ENCODE measurements around the gene SGO2.

DNA sequence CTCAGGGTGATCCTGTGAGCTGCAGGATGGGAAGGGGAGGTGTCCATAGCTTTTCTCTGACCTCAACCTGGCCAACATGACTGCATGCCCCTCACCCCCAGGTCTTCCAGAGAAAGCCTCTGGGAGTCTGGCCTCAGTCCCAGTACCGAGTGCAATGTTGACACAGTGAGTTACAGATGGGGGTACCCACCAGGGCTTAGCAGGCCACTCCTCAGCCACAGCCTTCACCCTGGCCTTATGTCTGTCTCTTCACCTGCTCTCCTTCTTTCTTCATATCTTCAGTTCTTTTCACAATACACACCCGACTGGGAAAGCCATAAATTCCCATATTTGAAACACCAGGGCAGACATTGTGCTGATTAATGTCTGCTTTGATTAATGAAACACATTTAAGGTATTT lies 93.3 kb downstream of the SGO2 start:
- TF ChIP-seq, protein P1, sequence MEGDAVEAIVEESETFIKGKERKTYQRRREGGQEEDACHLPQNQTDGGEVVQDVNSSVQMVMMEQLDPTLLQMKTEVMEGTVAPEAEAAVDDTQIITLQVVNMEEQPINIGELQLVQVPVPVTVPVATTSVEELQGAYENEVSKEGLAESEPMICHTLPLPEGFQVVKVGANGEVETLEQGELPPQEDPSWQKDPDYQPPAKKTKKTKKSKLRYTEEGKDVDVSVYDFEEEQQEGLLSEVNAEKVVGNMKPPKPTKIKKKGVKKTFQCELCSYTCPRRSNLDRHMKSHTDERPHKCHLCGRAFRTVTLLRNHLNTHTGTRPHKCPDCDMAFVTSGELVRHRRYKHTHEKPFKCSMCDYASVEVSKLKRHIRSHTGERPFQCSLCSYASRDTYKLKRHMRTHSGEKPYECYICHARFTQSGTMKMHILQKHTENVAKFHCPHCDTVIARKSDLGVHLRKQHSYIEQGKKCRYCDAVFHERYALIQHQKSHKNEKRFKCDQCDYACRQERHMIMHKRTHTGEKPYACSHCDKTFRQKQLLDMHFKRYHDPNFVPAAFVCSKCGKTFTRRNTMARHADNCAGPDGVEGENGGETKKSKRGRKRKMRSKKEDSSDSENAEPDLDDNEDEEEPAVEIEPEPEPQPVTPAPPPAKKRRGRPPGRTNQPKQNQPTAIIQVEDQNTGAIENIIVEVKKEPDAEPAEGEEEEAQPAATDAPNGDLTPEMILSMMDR (IDR thresholded peaks at IDR 0.05), result no peak
- TF ChIP-seq POLR2A (IDR thresholded peaks at IDR 0.05), result no peak
